Calu3 (cell line): ENCODE measurements around the gene GRID2. TPM values are rescaled to one million over a fixed set of nuclear protein-coding genes. Genes with fewer than 3 reads are reported as not detected.

ENCODE experiments used
- BruUV-seq: library from RNA; stranded (reverse); fragments of 400-500 nt; replicated peaks from 2 replicates; lab custom pipeline; 2021; lab: Mats Ljungman, UMichigan
- CTCF ChIA-PET: fragments of 300-600 bp; sonication (Branson Sonifier 250); formaldehyde crosslinking; loops from one replicate; lab custom pipeline; 2022; ENCODE audit warnings: antibody characterized with exemption; lab: Charles Lee
- DNase-seq: peaks from one replicate; pipeline ENCODE4 v3.0.0; 2022
- H3K27ac Mint-ChIP-seq: one replicate; pipeline ENCODE4 v1.8.0; 2022; ENCODE audit warnings: mixed read lengths; ENCODE audit not compliant: unreplicated experiment
- H3K27me3 Mint-ChIP-seq: one replicate; pipeline ENCODE4 v1.8.0; 2022; ENCODE audit warnings: mixed read lengths; ENCODE audit not compliant: unreplicated experiment
- H3K36me3 Mint-ChIP-seq: one replicate; pipeline ENCODE4 v1.8.0; 2022; ENCODE audit warnings: mild to moderate bottlenecking, moderate library complexity, mixed read lengths; ENCODE audit not compliant: insufficient read depth, unreplicated experiment
- H3K4me1 Mint-ChIP-seq: one replicate; pipeline ENCODE4 v1.8.0; 2022; ENCODE audit warnings: mild to moderate bottlenecking, low read depth, mixed read lengths; ENCODE audit not compliant: unreplicated experiment
- H3K4me3 Mint-ChIP-seq: one replicate; pipeline ENCODE4 v1.8.0; 2022; ENCODE audit warnings: mild to moderate bottlenecking, low read depth, moderate library complexity, mixed read lengths; ENCODE audit not compliant: unreplicated experiment
- H3K9me3 Mint-ChIP-seq: one replicate; pipeline ENCODE4 v1.8.0; 2022; ENCODE audit warnings: low read depth, mixed read lengths; ENCODE audit not compliant: unreplicated experiment
- intact Hi-C: fragments of 100-400 bp; cut with micrococcal nuclease; formaldehyde crosslinking; loops from one replicate; pipeline ENCODE4 v1.10.0; 2022; ENCODE audit not compliant: unreplicated experiment
- total RNA-seq: library from RNA; stranded (reverse); gene quantifications from 2 replicates; pipeline ENCODE4 v1.2.3, GENCODE V29; 2022
- TF ChIP-seq, protein P1 (sequence below): fragments of 200-600 bp; IDR thresholded peaks from one replicate; pipeline ENCODE4 v1.8.0; 2022; ENCODE audit warnings: antibody characterized with exemption; ENCODE audit not compliant: unreplicated experiment

The GRID2 gene
- total RNA-seq, 1 experiment from 2014 or later: not detected

DNA sequence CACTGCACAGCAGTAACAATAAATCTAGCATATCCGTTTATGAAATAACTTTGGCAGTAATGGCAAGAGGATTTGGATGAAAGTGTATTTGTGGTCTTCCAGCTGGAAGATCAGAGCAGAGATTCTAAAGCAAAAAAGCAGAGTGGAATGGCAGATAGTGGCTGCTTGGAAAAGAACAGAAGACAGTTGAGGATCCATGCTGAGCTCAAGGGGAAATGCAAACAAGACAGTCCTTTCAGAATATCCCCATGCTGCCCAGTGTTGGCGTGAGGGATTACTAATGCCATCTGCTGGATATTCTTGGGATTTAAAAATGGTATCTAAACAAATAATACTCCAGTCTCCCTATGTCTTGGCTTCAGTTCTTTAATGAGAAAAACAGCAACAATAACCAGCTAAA is 895.7 kb downstream of the GRID2 start:
- no peaks in the 10 kb centered on the region for H3K4me1 Mint-ChIP-seq
- no TSS peak for BruUV-seq
- DNase-seq: no peak
- no peaks in the 10 kb centered on the region for H3K9me3 Mint-ChIP-seq
- CTCF ChIA-PET: interaction anchor here (0.7 kb wide), 1 partner anchor 718 kb away, joined by 3 read pairs; no protein-coding TSS in a partner anchor
- TF ChIP-seq, protein P1, sequence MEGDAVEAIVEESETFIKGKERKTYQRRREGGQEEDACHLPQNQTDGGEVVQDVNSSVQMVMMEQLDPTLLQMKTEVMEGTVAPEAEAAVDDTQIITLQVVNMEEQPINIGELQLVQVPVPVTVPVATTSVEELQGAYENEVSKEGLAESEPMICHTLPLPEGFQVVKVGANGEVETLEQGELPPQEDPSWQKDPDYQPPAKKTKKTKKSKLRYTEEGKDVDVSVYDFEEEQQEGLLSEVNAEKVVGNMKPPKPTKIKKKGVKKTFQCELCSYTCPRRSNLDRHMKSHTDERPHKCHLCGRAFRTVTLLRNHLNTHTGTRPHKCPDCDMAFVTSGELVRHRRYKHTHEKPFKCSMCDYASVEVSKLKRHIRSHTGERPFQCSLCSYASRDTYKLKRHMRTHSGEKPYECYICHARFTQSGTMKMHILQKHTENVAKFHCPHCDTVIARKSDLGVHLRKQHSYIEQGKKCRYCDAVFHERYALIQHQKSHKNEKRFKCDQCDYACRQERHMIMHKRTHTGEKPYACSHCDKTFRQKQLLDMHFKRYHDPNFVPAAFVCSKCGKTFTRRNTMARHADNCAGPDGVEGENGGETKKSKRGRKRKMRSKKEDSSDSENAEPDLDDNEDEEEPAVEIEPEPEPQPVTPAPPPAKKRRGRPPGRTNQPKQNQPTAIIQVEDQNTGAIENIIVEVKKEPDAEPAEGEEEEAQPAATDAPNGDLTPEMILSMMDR: no peak
- no peak overlapping the region for H3K4me3 Mint-ChIP-seq
- H3K36me3 Mint-ChIP-seq: no peaks in the 10 kb centered on the region
- intact Hi-C loops: no loop called here
- no peaks in the 10 kb centered on the region for H3K27me3 Mint-ChIP-seq
- H3K27ac Mint-ChIP-seq: no peak overlapping the region

DNA sequence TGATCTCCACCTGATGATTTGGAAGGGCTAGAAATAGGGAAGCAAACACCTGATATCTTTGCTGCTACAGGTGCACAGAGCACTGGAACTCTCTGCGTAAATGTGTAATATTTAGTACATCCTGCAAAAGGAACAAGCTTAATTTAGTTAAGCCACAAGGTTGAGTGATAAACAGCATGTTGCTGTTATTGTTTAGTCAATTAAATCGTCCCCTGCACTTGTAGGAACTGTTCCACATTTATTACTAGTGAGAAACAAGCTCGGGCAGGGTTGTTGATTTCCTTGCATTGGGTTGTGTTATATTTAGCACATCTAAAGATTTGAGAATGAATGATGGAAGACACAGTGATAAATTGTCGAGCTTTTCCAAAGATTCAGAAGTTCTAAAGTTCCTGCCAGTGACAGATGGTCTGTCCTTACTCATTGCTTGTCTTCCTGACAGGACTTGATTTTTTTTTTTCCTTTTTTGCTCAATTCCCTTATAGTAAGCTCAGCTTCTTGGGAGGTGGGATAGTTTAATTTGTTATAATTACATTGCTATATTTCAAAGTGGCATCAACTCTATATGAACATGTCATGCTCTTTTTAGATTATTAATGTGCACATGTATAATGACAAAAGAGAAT is 897.8 kb downstream of the GRID2 start:
- Mint-ChIP-seq H3K36me3 (no peaks in the 10 kb centered on the region), H3K4me1 (no peaks in the 10 kb centered on the region), H3K27ac (no peak overlapping the region), H3K27me3 (no peaks in the 10 kb centered on the region), H3K4me3 (no peak overlapping the region), H3K9me3 (no peaks in the 10 kb centered on the region)
- DNase-seq: no peak
- TF ChIP-seq, protein P1: no peak
- CTCF ChIA-PET: no interaction called here
- BruUV-seq: no TSS peak
- intact Hi-C loops: no loop called here

DNA sequence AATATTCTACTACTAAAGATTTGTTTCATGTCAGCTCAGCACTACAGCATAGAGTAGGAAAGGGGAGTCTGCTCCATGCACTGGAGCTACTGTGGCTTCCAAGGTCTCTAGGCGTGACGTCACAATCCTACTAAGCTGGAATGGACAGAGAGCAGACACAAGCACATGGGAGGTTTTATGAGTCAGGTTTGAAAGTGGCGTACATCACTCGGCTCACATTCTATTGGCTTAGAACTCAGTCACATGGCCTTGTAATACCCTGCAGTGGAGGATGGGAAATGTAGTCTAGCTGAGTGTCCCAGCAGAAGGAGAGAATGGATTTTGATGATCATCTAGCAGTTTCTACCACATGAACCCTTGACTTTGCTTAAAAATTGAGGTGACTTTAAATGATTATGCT is 899.9 kb downstream of the GRID2 start:
- CTCF ChIA-PET: no interaction called here
- TF ChIP-seq, protein P1: no peak
- intact Hi-C loops: no loop called here

DNA sequence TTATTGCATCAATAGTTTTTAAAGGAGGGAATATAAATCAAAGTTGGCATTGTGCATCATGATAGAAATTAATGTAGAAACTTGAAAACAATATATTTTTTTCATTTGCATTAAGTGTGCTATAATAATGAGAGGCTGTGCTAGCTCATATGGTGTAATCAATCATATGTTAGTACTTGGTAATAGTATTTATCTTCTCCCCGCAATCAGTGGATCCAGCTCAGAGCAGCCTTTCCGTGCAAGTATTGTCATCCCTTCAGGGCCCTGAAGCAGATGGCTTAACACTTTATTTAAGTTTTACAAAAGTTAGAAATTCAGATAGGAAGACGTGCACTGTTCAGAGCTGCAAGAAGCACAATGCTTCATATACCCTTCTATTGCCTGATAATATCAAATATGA is 908.5 kb downstream of the GRID2 start:
- TF ChIP-seq, protein P1: no peak
- CTCF ChIA-PET: no interaction called here
- BruUV-seq: no TSS peak

More for the DNA sequence above, 899.9 kb downstream of the GRID2 start:
- Mint-ChIP-seq H3K27me3 (no peaks in the 10 kb centered on the region), H3K4me1 (no peaks in the 10 kb centered on the region), H3K36me3 (no peaks in the 10 kb centered on the region), H3K9me3 (no peaks in the 10 kb centered on the region), H3K27ac (no peak overlapping the region), H3K4me3 (no peak overlapping the region)
- DNase-seq: no peak
- no TSS peak for BruUV-seq

More for the DNA sequence above, 908.5 kb downstream of the GRID2 start:
- H3K9me3 Mint-ChIP-seq: no peaks in the 10 kb centered on the region
- no peaks in the 10 kb centered on the region for H3K36me3 Mint-ChIP-seq
- intact Hi-C loops: no loop called here
- no peak for DNase-seq
- no peaks in the 10 kb centered on the region for H3K4me1 Mint-ChIP-seq
- H3K4me3 Mint-ChIP-seq: no peak overlapping the region
- no peak overlapping the region for H3K27ac Mint-ChIP-seq
- H3K27me3 Mint-ChIP-seq: no peaks in the 10 kb centered on the region
